HCT116 (cell line): ENCODE data around the gene TMEM135. TPM values are rescaled to one million over a fixed set of nuclear protein-coding genes. Genes with fewer than 3 reads are reported as not detected.

Experiments
- ATAC-seq: fragments of 200-7000 bp; cut with Tn5 transposase; 2 replicates; pipeline ENCODE4 v1.9.1; 2020; ENCODE audit warnings: mild to moderate bottlenecking, moderate library complexity
- BruUV-seq: library from RNA; stranded (reverse); fragments of 400-500 nt; replicated peaks from 2 replicates; lab custom pipeline; 2021; lab: Mats Ljungman, UMichigan
- CTCF ChIA-PET: fragments of 300-600 bp; sonication (Branson Sonifier 250); formaldehyde crosslinking; loops from one replicate; lab custom pipeline; 2021; ENCODE audit warnings: antibody characterized with exemption; lab: Charles Lee
- POLR2A ChIA-PET: fragments of 300-600, 350-600 bp; sonication (Branson Sonifier 250); formaldehyde crosslinking; loops from one replicate; lab custom pipeline; 2021; ENCODE audit warnings: antibody characterized with exemption; lab: Charles Lee
- RAD21 ChIA-PET, 2 experiments: fragments of 300-600 bp; sonication (Branson Sonifier 250); formaldehyde crosslinking; loops; one replicate each; lab custom pipeline; 2023; ENCODE audit warnings: low total read pairs in 2 of 2; ENCODE audit not compliant: uncharacterized antibody in 2 of 2, unreplicated experiment in 2 of 2, low non-redundant PET in 1 of 2; lab: Charles Lee
- DNase-seq: peaks from one replicate; pipeline ENCODE4 v3.0.0-alpha.2; 2010; ENCODE audit warnings: low read depth, low spot score
- H2AFZ ChIP-seq: fragments of 200-600 bp; shearing (Covaris generic), sonication (generic); 2 replicates; pipeline ENCODE4 v1.6.1; 2017; ENCODE audit warnings: low read depth, mixed run types, mixed read lengths, antibody characterized with exemption, low read length; ENCODE audit not compliant: poor library complexity, severe bottlenecking
- H3K27ac ChIP-seq: 2 replicates; pipeline ENCODE4 v1.5.1; 2012; ENCODE audit warnings: low read depth, low read length
- H3K27me3 ChIP-seq: fragments of 200-600 bp; sonication (generic); 2 replicates; pipeline ENCODE4 v1.6.1; 2016; ENCODE audit warnings: mixed run types, low read length, mixed read lengths; ENCODE audit not compliant: insufficient read depth
- H3K36me3 ChIP-seq, 2 experiments: fragments of 200-500 bp in 1 of 2; fragments of 200-600 bp in 1 of 2; sonication (Bioruptor generic) in 1 of 2; sonication (generic) in 1 of 2; 2 replicates each; pipeline versions ENCODE4 v1.5.1 to v1.6.1; 2014 to 2016; ENCODE audit warnings: low read length in 2 of 2, inconsistent platforms in 1 of 2, mixed read lengths in 1 of 2, mixed run types in 1 of 2; ENCODE audit not compliant: insufficient read depth in 2 of 2, control insufficient read depth in 1 of 2
- H3K4me1 ChIP-seq, 2 experiments: fragments of 200-600 bp in 1 of 2; sonication (generic) in 1 of 2; 2 replicates each; pipeline versions ENCODE4 v1.5.1 to v1.6.1; 2012 to 2017; ENCODE audit warnings: low read length in 2 of 2, inconsistent platforms in 1 of 2, mild to moderate bottlenecking in 1 of 2, mixed read lengths in 1 of 2, mixed run types in 1 of 2, moderate library complexity in 1 of 2; ENCODE audit not compliant: insufficient read depth in 2 of 2, control insufficient read depth in 1 of 2
- H3K4me2 ChIP-seq: fragments of 200-600 bp; sonication (generic); 2 replicates; pipeline ENCODE4 v1.6.1; 2017; ENCODE audit warnings: mixed run types, low read length, mixed read lengths
- H3K4me3 ChIP-seq, 2 experiments: fragments of 200-600 bp in 1 of 2; sonication (generic) in 1 of 2; replicated peaks in 1 of 2; 2 replicates each; pipeline ENCODE4 v1.5.1; 2011 to 2016; ENCODE audit warnings: low read length in 2 of 2, control low read depth in 1 of 2, low read depth in 1 of 2, mild to moderate bottlenecking in 1 of 2, mixed read lengths in 1 of 2, mixed run types in 1 of 2
- H3K79me2 ChIP-seq: fragments of 200-600 bp; sonication (generic); 2 replicates; pipeline ENCODE4 v1.6.1; 2017; ENCODE audit warnings: mild to moderate bottlenecking, mixed run types, low read length, moderate library complexity, mixed read lengths; ENCODE audit not compliant: insufficient read depth
- H3K9ac ChIP-seq: fragments of 200-600 bp; sonication (generic); 2 replicates; pipeline ENCODE4 v1.6.1; 2016; ENCODE audit warnings: low read length, mixed read lengths
- H3K9me2 ChIP-seq: fragments of 200-600 bp; sonication (generic), shearing (Covaris generic); 2 replicates; pipeline ENCODE4 v1.6.1; 2017; ENCODE audit warnings: mixed run types, mild to moderate bottlenecking, moderate library complexity; ENCODE audit not compliant: insufficient read depth
- H3K9me3 ChIP-seq, 2 experiments: fragments of 200-500 bp in 1 of 2; fragments of 200-600 bp in 1 of 2; sonication (Bioruptor generic) in 1 of 2; sonication (generic) in 1 of 2; 2 replicates each; pipeline ENCODE4 v1.6.1; 2014 to 2017; ENCODE audit warnings: low read length in 2 of 2, mixed read lengths in 2 of 2, inconsistent platforms in 1 of 2, low read depth in 1 of 2, mild to moderate bottlenecking in 1 of 2, mixed run types in 1 of 2, moderate library complexity in 1 of 2; ENCODE audit not compliant: control insufficient read depth in 1 of 2, insufficient read depth in 1 of 2
- H4K20me1 ChIP-seq: fragments of 200-600 bp; sonication (generic), shearing (Covaris generic); 2 replicates; pipeline ENCODE4 v1.6.1; 2017; ENCODE audit warnings: mixed run types, mild to moderate bottlenecking, moderate library complexity; ENCODE audit not compliant: insufficient read depth
- EGR1 ChIP-seq: IDR thresholded peaks from 2 replicates; pipeline ENCODE4 v1.6.1; 2012; ENCODE audit warnings: low read depth
- ELF1 ChIP-seq: IDR thresholded peaks from 2 replicates; pipeline ENCODE4 v1.6.1; 2012; ENCODE audit warnings: low read depth, borderline replicate concordance
- FOSL1 ChIP-seq: IDR thresholded peaks from 2 replicates; pipeline ENCODE4 v1.6.1; 2012; ENCODE audit warnings: low read depth
- JUND ChIP-seq: IDR thresholded peaks from 2 replicates; pipeline ENCODE4 v1.6.1; 2012
- POLR2A ChIP-seq: IDR thresholded peaks from 2 replicates; pipeline ENCODE4 v1.7.0; 2011; ENCODE audit warnings: borderline replicate concordance; ENCODE audit not compliant: insufficient read depth, insufficient read length; ENCODE audit errors: extremely low read depth
- POLR2AphosphoS5 ChIP-seq: IDR thresholded peaks from 2 replicates; pipeline ENCODE4 v1.6.1; 2011; ENCODE audit warnings: mild to moderate bottlenecking, low read depth, low read length, moderate library complexity
- RAD21 ChIP-seq: IDR thresholded peaks from 2 replicates; pipeline ENCODE4 v1.6.1; 2012; ENCODE audit warnings: low read depth, mild to moderate bottlenecking
- SIN3A ChIP-seq: IDR thresholded peaks from 2 replicates; pipeline ENCODE4 v1.6.1; 2012; ENCODE audit warnings: low read depth
- SP1 ChIP-seq: IDR thresholded peaks from 2 replicates; pipeline ENCODE4 v1.6.1; 2012; ENCODE audit warnings: low read depth
- YY1 ChIP-seq: IDR thresholded peaks from 2 replicates; pipeline ENCODE4 v1.6.1; 2011; ENCODE audit warnings: low read length, low read depth, moderate library complexity, mild to moderate bottlenecking; ENCODE audit not compliant: insufficient replicate concordance; ENCODE audit errors: extremely low read depth
- intact Hi-C: fragments of 100-400 bp; cut with micrococcal nuclease; formaldehyde crosslinking; loops from 2 replicates; pipeline ENCODE4 v1.10.0; 2022
- total RNA-seq: library from RNA; stranded (reverse); gene quantifications from one replicate; pipeline ENCODE4 v1.2.1, GENCODE V29; 2021; ENCODE audit not compliant: unreplicated experiment
- TF ChIP-seq, protein P1 (sequence below): IDR thresholded peaks from 2 replicates; pipeline ENCODE4 v1.6.1; 2012; ENCODE audit warnings: low read depth

The TMEM135 gene
- total RNA-seq, 1 experiment from 2014 or later: 50.6 TPM

GRCh38 chr11:87203907-87204602, 166.3 kb downstream of the TMEM135 start:
- ATAC-seq (no peak), DNase-seq (no peak)
- no peaks in the 10 kb centered on the region for H3K27me3 ChIP-seq
- no peak overlapping the region for H2AFZ ChIP-seq
- TF ChIP-seq POLR2A (no peak), RAD21 (no peak), ELF1 (no peak), SIN3A (no peak), POLR2AphosphoS5 (no peak), FOSL1 (no peak)
- BruUV-seq: no TSS peak
- no peaks in the 10 kb centered on the region for H4K20me1 ChIP-seq
- no peaks in the 10 kb centered on the region for H3K4me1 ChIP-seq
- no peaks in the 10 kb centered on the region for H3K9me3 ChIP-seq
- no peaks in the 10 kb centered on the region for H3K9me2 ChIP-seq
- no peaks in the 10 kb centered on the region for H3K79me2 ChIP-seq
- H3K4me2 ChIP-seq: no peak overlapping the region
- H3K4me3 ChIP-seq: no peak overlapping the region
- no peaks in the 10 kb centered on the region for H3K36me3 ChIP-seq
- RAD21 ChIA-PET: no interaction called here
- H3K27ac ChIP-seq: no peak overlapping the region
- CTCF ChIA-PET: no interaction called here
- intact Hi-C loops: no loop called here
- no peak overlapping the region for H3K9ac ChIP-seq
- POLR2A ChIA-PET: no interaction called here

GRCh38 chr11:87212891-87213290, 175.2 kb downstream of the TMEM135 start:
- no peak overlapping the region for H3K4me2 ChIP-seq
- intact Hi-C loops: no loop called here
- ATAC-seq: no peak
- TF ChIP-seq JUND (no peak), SP1 (no peak), EGR1 (no peak), POLR2AphosphoS5 (no peak), YY1 (no peak)
- TF ChIP-seq, protein P1, sequence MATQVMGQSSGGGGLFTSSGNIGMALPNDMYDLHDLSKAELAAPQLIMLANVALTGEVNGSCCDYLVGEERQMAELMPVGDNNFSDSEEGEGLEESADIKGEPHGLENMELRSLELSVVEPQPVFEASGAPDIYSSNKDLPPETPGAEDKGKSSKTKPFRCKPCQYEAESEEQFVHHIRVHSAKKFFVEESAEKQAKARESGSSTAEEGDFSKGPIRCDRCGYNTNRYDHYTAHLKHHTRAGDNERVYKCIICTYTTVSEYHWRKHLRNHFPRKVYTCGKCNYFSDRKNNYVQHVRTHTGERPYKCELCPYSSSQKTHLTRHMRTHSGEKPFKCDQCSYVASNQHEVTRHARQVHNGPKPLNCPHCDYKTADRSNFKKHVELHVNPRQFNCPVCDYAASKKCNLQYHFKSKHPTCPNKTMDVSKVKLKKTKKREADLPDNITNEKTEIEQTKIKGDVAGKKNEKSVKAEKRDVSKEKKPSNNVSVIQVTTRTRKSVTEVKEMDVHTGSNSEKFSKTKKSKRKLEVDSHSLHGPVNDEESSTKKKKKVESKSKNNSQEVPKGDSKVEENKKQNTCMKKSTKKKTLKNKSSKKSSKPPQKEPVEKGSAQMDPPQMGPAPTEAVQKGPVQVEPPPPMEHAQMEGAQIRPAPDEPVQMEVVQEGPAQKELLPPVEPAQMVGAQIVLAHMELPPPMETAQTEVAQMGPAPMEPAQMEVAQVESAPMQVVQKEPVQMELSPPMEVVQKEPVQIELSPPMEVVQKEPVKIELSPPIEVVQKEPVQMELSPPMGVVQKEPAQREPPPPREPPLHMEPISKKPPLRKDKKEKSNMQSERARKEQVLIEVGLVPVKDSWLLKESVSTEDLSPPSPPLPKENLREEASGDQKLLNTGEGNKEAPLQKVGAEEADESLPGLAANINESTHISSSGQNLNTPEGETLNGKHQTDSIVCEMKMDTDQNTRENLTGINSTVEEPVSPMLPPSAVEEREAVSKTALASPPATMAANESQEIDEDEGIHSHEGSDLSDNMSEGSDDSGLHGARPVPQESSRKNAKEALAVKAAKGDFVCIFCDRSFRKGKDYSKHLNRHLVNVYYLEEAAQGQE: no peak
- TF ChIP-seq, all 23 proteins: peak for 0
- no TSS peak for BruUV-seq
- DNase-seq: no peak
- Histone ChIP-seq H3K27ac (no peak overlapping the region), H3K79me2 (no peaks in the 10 kb centered on the region), H3K36me3 (no peaks in the 10 kb centered on the region), H3K4me1 (no peaks in the 10 kb centered on the region), H2AFZ (no peak overlapping the region), H3K27me3 (no peaks in the 10 kb centered on the region), H4K20me1 (no peaks in the 10 kb centered on the region), H3K4me3 (no peak overlapping the region), H3K9ac (no peak overlapping the region), H3K9me3 (no peaks in the 10 kb centered on the region), H3K9me2 (no peaks in the 10 kb centered on the region)
- RAD21 ChIA-PET: no interaction called here
- CTCF ChIA-PET: no interaction called here
- POLR2A ChIA-PET: no interaction called here
